ENCODE measurements around the gene SLC35D1. TPM values are rescaled to one million over a fixed set of nuclear protein-coding genes. Genes with fewer than 3 reads are reported as not detected.
A peak's percentile ranks its signal among the peaks of the same experiment; 100 is the strongest.

SLC35D1 gene
- total RNA-seq, result 1 to 10 TPM; 1.4 to 8.6 (median 5.4) TPM

GRCh38 chr1:67053785-67054772, at the start of gene SLC35D1:
TSS of gene SLC35D1 (minus strand) at chr1:67054148. CDS start at chr1:67054013, 135 bp downstream.
- 2 to 4% methylated on average over 20 to 43 of the region's 73 CpGs for WGBS, 2 donors
- Histone ChIP-seq H3K36me3 (peaks cover 0 to 16% (median 1%) of the 10 kb centered on the region in 4 donors), H3K4me1 (peaks cover 6 to 11% (median 8%) of the 10 kb centered on the region in 4 donors), H3K27me3 (no peaks in the 10 kb centered on the region), H3K9me3 (no peaks in the 10 kb centered on the region), H3K27ac (peak within 1 kb of the TSS; percentile 92 to 98 (median 94)), H3K4me3 (peak within 1 kb of the TSS; percentile 62 to 92 (median 74))
- TF ChIP-seq POLR2A (IDR thresholded peaks at IDR 0.05) (peak in 3 of 4 donors; percentile 22 to 73 (median 52)), POLR2AphosphoS5 (IDR thresholded peaks at IDR 0.05) (peak; percentile 20 to 35), CTCF (IDR thresholded peaks at IDR 0.05) (no peak), EP300 (IDR thresholded peaks at IDR 0.05) (no peak)
- DNase-seq (peak; percentile 75 to 94), ATAC-seq (ENCODE audit: low FRiP score in 2 of 2) (peak; percentile 91)

GRCh38 chr1:67103548-67103947, 49.6 kb upstream of the SLC35D1 start:
- Histone ChIP-seq H3K36me3 (no peaks in the 10 kb centered on the region), H3K9me3 (no peaks in the 10 kb centered on the region), H3K4me3 (no peak overlapping the region), H3K27ac (no peak overlapping the region), H3K27me3 (no peaks in the 10 kb centered on the region), H3K4me1 (no peaks in the 10 kb centered on the region)
- WGBS, 2 donors, result 89 to 97% methylated on average over 1 of the region's 1 CpG
- ATAC-seq (ENCODE audit: low FRiP score in 2 of 2), result no peak
- DNase-seq, result no peak
- TF ChIP-seq EP300 (IDR thresholded peaks at IDR 0.05), result no peak
- TF ChIP-seq POLR2A (IDR thresholded peaks at IDR 0.05), result no peak
- TF ChIP-seq CTCF (IDR thresholded peaks at IDR 0.05), result no peak
- TF ChIP-seq POLR2AphosphoS5 (IDR thresholded peaks at IDR 0.05), result no peak

GRCh38 chr1:67100833-67101232, 46.9 kb upstream of the SLC35D1 start:
- DNase-seq (no peak), ATAC-seq (ENCODE audit: low FRiP score in 2 of 2) (no peak)
- no peaks in the 10 kb centered on the region for H3K9me3 ChIP-seq
- H3K4me3 ChIP-seq, result no peak overlapping the region
- 24 to 25% methylated on average over 3 of the region's 3 CpGs for WGBS, 2 donors
- no peaks in the 10 kb centered on the region for H3K36me3 ChIP-seq
- H3K4me1 ChIP-seq, result no peaks in the 10 kb centered on the region
- TF ChIP-seq EP300 (IDR thresholded peaks at IDR 0.05) (no peak), POLR2AphosphoS5 (IDR thresholded peaks at IDR 0.05) (no peak), POLR2A (IDR thresholded peaks at IDR 0.05) (no peak), CTCF (IDR thresholded peaks at IDR 0.05) (no peak)
- no peak overlapping the region for H3K27ac ChIP-seq
- H3K27me3 ChIP-seq, result no peaks in the 10 kb centered on the region

GRCh38 chr1:67097305-67097704, 43.4 kb upstream of the SLC35D1 start:
- no peak for DNase-seq

More at GRCh38 chr1:67097305-67097704, 43.4 kb upstream of the SLC35D1 start:
- no peak overlapping the region for H3K27ac ChIP-seq
- no peaks in the 10 kb centered on the region for H3K36me3 ChIP-seq
- no peak for TF ChIP-seq POLR2A (IDR thresholded peaks at IDR 0.05)
- no peak for TF ChIP-seq CTCF (IDR thresholded peaks at IDR 0.05)
- no peak for TF ChIP-seq EP300 (IDR thresholded peaks at IDR 0.05)
- no peak for TF ChIP-seq POLR2AphosphoS5 (IDR thresholded peaks at IDR 0.05)
- ATAC-seq (ENCODE audit: low FRiP score in 2 of 2), result no peak
- no peak overlapping the region for H3K4me3 ChIP-seq
- no peaks in the 10 kb centered on the region for H3K27me3 ChIP-seq
- no peaks in the 10 kb centered on the region for H3K9me3 ChIP-seq
- no peaks in the 10 kb centered on the region for H3K4me1 ChIP-seq

All from upper lobe of left lung (tissue), 6 donors.